ENCODE measurements around the gene CALM1.

- no peak for TF ChIP-seq CTCF (IDR thresholded peaks at IDR 0.05)
- TF ChIP-seq POLR2AphosphoS5 (IDR thresholded peaks at IDR 0.05): no peak
- no peak for TF ChIP-seq POLR2A (IDR thresholded peaks at IDR 0.05)
Measured at GRCh38 chr14:90375934-90376333, 20.9 kb upstream of the CALM1 start.
